ENCODE data around the gene GRIN1. TPM values are rescaled to one million over a fixed set of nuclear protein-coding genes. Genes with fewer than 3 reads are reported as not detected.

Gene GRIN1
- total and polyA plus RNA-seq, 2 of the 13 experiments (the other 11 are each of a cell fraction or from before 2014, with no cell fraction given): 0.13 TPM; not detected in 1

DNA sequence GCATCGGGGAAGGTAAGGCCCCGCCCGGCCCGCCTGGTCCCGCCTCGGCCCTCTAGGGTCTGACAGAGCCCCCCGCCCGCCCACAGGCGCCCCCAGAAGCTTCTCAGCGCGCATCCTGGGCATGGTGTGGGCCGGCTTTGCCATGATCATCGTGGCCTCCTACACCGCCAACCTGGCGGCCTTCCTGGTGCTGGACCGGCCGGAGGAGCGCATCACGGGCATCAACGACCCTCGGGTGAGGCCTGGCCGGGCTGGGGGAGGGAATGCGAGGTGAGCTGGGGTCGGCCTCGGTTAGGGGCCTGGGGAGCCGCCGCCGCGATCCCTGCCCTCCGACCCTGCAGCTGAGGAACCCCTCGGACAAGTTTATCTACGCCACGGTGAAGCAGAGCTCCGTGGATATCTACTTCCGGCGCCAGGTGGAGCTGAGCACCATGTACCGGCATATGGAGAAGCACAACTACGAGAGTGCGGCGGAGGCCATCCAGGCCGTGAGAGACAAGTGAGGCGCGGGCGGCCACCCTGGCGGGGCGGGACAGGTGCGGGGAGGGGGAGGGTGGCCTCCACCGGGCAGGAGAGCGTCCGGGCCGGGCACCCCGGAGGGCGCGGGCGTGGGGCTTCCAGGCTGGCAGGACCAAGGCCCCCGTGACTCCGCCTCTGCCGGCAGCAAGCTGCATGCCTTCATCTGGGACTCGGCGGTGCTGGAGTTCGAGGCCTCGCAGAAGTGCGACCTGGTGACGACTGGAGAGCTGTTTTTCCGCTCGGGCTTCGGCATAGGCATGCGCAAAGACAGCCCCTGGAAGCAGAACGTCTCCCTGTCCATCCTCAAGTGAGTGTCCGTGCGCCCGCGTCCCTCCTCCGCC lies 23.8 kb downstream of the GRIN1 start (continued):
- TF ChIP-seq ZNF18 (CRISPR knock-in tag; IDR thresholded peaks at IDR 0.05; ENCODE audit: insufficient replicate concordance) (no peak), ZSCAN21 (CRISPR knock-in tag; IDR thresholded peaks at IDR 0.05; ENCODE audit: borderline replicate concordance) (no peak), SP5 (CRISPR knock-in tag; IDR thresholded peaks at IDR 0.05; ENCODE audit: borderline replicate concordance, low read depth) (no peak), ZNF460 (CRISPR knock-in tag; IDR thresholded peaks at IDR 0.05; ENCODE audit: borderline replicate concordance) (no peak), ZNF660 (CRISPR knock-in tag; IDR thresholded peaks at IDR 0.05; ENCODE audit: borderline replicate concordance, low read depth) (no peak), MIER2 (CRISPR knock-in tag; IDR thresholded peaks at IDR 0.05) (no peak), ZNF710 (CRISPR knock-in tag; IDR thresholded peaks at IDR 0.05; ENCODE audit: borderline replicate concordance) (0 out of 2 replicates have a peak, but pooled peaks have one; percentile 46), PCBP2 (optimal IDR thresholded peaks at IDR 0.05; ENCODE audit: low read depth, low read length, poor library complexity, severe bottlenecking) (no peak), GATAD2A (CRISPR knock-in tag; IDR thresholded peaks at IDR 0.05) (no peak), BCL6 (CRISPR knock-in tag; IDR thresholded peaks at IDR 0.05) (no peak), GATA4 (IDR thresholded peaks at IDR 0.05; ENCODE audit: borderline replicate concordance, low read depth) (no peak), AGO1 (IDR thresholded peaks at IDR 0.05; ENCODE audit: low read depth, low read length, poor library complexity, severe bottlenecking) (no peak), ZNF546 (CRISPR knock-in tag; conservative IDR thresholded peaks at IDR 0.05) (no peak)
- TF ChIP-seq, protein P1, sequence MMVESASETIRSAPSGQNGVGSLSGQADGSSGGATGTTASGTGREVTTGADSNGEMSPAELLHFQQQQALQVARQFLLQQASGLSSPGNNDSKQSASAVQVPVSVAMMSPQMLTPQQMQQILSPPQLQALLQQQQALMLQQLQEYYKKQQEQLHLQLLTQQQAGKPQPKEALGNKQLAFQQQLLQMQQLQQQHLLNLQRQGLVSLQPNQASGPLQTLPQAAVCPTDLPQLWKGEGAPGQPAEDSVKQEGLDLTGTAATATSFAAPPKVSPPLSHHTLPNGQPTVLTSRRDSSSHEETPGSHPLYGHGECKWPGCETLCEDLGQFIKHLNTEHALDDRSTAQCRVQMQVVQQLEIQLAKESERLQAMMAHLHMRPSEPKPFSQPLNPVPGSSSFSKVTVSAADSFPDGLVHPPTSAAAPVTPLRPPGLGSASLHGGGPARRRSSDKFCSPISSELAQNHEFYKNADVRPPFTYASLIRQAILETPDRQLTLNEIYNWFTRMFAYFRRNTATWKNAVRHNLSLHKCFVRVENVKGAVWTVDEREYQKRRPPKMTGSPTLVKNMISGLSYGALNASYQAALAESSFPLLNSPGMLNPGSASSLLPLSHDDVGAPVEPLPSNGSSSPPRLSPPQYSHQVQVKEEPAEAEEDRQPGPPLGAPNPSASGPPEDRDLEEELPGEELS (CRISPR knock-in tag; IDR thresholded peaks at IDR 0.05): no peak
- TF ChIP-seq, protein P2, sequence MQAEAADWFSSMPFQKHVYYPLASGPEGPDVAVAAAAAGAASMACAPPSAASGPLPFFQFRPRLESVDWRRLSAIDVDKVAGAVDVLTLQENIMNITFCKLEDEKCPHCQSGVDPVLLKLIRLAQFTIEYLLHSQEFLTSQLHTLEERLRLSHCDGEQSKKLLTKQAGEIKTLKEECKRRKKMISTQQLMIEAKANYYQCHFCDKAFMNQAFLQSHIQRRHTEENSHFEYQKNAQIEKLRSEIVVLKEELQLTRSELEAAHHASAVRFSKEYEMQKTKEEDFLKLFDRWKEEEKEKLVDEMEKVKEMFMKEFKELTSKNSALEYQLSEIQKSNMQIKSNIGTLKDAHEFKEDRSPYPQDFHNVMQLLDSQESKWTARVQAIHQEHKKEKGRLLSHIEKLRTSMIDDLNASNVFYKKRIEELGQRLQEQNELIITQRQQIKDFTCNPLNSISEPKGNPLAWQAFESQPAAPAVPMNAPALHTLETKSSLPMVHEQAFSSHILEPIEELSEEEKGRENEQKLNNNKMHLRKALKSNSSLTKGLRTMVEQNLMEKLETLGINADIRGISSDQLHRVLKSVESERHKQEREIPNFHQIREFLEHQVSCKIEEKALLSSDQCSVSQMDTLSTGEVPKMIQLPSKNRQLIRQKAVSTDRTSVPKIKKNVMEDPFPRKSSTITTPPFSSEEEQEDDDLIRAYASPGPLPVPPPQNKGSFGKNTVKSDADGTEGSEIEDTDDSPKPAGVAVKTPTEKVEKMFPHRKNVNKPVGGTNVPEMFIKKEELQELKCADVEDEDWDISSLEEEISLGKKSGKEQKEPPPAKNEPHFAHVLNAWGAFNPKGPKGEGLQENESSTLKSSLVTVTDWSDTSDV (CRISPR knock-in tag; IDR thresholded peaks at IDR 0.05): no peak
- TF ChIP-seq, protein P3, sequence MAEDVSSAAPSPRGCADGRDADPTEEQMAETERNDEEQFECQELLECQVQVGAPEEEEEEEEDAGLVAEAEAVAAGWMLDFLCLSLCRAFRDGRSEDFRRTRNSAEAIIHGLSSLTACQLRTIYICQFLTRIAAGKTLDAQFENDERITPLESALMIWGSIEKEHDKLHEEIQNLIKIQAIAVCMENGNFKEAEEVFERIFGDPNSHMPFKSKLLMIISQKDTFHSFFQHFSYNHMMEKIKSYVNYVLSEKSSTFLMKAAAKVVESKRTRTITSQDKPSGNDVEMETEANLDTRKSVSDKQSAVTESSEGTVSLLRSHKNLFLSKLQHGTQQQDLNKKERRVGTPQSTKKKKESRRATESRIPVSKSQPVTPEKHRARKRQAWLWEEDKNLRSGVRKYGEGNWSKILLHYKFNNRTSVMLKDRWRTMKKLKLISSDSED (CRISPR knock-in tag; IDR thresholded peaks at IDR 0.05): no peak

All from HepG2 (cell line).